DMS153 treated with DMSO at 0.1 percent for 48 hours (cell line): Measurements from ENCODE around the gene RNPEPL1.

Experiments used
- DNase-seq: peaks from one replicate; lab custom pipeline; 2025; ENCODE audit not compliant: unreplicated experiment; lab: John Stamatoyannopoulos, UW

The RNPEPL1 gene

DNA sequence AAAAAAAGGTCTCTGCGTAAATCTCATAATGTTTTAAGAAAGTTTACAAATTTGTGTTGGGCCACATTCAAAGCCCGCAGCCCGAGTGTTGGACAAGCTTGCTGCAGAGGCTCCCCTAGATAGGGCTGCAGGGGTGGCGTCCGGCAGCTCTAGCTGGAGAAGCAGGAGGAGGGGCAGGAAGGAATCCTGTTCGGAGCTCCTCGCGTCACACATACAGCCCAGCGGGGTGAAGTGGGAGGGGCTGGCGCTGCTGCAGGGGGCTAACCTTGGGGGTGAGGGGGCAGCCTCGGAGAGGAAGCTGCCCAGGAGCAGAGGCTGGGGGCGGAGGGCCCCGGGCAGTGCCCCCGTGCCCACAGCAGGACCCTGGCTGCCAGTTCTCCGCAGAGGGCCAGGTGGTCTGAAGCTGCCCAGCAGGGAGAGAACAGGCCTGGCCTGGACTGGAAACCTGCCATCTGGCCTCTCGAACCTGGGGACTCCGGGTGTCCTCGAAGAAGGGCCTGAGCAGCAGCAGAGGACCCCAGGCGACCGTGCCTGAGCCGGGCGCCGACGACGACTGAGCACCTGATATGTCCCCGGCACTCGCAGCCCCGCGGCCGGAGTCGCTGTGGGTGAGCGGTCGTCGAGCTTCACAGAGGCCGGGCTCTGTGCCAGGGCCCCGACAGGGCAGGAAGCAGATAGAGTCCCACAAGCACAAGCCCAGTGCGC lies 54.4 kb downstream of the RNPEPL1 start:
- no peak for DNase-seq

DNA sequence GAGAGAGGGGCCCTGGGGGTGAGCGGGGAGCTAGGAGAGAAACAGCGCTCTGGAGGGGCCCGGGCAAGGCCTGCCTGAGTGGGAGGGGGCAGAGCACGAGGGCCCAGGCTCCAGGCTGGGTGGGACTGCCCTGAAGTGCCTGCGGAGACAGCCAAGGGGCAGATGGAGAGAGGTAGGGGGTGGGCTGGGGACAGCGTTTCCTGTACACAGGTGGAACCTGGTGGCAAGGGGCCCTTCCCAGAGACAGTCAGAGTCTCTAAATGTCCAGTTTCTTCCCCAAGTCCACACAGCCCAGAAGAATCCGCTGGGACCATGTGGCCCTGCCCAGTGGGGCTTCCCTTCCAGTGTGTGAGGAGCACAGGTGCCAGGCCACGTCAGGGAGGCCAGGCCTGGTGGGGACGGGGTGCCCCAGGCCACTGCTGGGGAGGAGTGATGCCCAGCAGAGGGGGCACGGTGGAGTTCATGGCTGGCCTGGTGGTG lies 55.3 kb downstream of the RNPEPL1 start:
- DNase-seq = no peak

DNA sequence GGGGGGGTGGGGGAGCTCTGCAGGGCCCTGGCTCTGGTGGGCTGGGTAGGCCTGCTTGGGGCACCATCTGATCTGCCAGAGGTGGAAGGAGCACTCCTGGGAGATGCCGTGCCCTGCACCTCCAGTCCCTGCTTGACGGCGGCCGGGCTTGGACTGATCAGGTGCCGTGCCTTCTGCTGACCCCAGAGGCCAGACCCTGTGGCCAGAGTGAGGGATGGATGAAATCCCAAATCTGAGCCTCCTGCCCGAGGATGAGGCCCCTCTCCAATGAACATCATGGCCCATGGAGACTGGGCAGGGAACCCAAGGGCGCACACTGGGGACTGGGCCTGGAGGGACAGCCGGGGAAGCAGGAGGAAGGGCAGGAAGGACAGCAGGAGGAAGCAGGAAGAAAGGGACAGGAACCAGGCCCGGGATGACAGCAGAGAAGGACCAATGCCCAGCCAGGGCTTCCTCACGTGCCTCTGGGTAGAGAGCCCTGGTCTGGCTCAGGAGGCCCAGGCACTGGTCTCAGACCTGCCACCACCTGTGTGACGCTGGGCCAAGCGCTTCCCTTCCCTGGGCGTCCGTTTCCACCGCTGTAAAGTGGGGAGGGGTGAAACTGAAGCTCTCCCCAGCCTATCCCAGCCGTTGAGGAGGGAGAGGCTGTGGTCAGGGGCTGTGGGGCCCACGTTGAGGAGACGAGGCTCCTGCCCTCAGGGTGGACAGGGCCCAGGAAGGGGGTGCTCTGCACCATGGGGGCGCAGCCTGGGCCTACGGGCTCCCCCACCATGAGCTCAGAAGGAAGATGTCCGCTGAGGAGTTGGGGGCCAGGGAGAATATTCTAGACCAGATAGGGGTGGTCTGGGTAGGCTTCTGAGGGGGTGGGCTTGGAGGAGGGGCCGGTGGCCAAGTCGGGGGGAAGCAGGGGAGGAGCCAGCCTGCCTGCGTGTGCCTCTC lies 56.0 kb downstream of the RNPEPL1 start:
- no peak for DNase-seq

DNA sequence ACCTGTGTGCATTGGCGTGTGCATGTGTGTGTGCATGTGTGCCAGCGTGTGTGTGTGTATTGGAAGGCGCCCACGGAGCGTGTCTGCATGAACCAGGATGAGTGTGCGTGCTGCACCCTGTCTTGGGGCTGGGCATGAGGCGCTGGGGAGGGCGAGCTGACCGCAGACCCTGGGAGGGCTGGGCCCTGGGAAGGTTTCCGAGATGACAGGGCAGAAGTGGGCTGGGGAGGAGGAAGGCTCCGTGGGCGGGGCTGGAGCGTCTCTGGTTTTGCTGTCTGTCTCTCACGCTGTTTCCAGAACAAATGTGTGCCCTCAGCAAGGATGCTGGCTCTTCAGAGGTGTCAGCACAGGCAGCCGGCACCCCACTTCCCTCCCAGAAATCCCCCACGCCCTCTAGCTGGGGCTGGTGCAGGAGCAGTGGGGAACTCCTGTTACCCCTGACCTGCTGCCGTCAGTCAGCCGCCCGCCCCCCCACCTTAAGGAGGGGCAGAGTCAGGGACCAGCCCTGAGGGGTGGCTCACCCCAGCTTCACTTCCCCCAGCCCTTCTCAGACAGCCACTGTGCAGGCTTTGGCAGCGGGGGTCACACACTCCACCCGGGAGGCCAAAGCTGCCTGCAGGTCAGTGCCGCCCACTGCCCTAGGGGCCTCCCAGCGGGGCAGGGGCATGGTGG lies 56.8 kb downstream of the RNPEPL1 start, which contains the start of gene GPR35:
TSS of gene GPR35 (plus strand) at position 531 of the 672 bp plus-strand sequence. CDS start 4,473 bp downstream, outside the sequence.
- DNase-seq = no peak

DNA sequence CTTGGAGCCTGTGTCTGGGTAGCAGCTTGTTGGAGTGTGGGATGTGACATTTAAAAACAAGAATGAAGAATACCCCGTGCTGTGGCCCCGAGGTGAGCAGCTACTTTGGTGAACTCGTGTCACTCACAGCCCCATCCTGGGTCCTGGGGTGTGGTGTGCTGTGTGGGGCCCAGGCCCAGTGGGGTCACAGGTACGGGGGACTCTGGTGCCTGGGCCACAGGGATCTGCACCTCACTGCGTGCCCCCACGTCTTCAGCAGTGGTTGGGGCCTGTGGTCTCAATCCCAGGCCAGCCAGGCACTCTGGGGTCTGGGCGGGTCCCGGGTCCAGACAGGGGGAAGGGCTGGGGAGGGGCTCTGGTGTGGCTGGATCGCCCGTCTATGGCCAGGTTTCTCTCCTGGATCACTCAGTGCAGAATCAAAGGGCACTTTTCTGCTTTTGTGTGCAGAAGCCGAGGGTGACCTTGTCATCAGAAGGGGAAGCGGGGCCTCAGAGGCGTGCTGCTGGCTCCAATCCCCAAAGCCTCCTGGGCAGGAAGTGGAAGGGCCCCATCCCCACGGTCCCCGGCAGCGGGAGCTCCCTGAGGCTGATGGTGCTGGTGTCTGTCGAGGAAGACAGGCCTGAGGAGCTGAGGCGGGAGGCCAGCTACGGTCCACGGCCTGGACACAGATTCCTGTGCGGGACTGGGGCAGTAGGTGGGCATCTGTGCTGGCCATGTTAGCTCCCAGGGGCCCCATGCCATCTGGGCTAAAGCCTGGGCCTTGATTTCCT lies 58.4 kb downstream of the RNPEPL1 start:
- no peak for DNase-seq

DNA sequence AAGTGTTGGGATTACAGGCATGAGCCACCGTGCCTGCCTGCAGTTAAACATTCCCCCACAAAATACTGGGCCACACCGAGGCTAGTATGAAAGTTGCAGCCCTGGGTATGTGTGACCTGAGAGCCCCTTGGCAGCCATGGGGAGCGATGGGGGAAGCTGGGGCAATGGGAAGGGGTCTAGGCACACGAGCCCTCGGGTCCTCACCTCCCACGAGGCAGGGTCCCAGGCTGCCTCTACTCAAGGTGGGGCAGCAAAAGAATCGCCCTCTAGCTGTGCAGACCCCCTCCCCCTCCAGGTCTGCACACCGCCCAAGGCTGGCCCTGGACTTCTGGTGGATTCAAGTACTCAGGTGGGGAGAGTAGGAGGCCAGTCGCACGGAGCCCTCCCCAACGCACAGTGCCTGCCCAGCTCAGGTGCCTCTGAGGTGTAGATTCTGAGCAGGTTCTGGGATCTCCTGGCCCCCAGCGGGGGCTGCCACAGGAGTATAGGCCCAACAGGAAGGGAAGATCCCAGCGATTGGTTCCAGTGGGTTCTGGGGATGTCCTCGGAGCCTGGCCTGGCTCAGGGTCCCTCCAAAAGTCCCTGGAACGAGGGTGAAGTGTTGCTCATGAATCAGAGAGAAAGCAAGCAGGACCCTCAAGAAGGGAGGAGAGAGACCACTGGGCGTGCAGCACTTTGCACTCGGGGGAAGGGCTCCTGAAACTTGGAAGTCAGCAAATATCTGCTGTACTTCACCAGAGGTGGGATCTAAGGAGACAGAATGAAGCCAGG lies 59.6 kb downstream of the RNPEPL1 start:
- no peak for DNase-seq

DNA sequence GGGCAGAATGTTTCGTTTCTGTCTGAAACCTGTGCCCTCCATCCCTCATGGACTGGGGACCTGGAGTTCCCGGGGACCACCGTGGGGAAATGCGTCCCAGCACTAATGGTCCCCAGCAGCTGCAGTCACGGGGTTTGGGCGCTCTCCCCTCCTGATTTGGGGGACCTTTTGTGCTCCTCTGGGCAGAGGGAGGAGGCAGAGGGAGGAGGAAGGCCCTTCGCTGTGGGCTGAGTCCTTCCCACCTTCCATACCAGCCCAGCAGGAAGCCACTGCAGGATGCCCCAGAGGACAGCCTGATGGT lies 60.2 kb downstream of the RNPEPL1 start:
- DNase-seq = no peak

DNA sequence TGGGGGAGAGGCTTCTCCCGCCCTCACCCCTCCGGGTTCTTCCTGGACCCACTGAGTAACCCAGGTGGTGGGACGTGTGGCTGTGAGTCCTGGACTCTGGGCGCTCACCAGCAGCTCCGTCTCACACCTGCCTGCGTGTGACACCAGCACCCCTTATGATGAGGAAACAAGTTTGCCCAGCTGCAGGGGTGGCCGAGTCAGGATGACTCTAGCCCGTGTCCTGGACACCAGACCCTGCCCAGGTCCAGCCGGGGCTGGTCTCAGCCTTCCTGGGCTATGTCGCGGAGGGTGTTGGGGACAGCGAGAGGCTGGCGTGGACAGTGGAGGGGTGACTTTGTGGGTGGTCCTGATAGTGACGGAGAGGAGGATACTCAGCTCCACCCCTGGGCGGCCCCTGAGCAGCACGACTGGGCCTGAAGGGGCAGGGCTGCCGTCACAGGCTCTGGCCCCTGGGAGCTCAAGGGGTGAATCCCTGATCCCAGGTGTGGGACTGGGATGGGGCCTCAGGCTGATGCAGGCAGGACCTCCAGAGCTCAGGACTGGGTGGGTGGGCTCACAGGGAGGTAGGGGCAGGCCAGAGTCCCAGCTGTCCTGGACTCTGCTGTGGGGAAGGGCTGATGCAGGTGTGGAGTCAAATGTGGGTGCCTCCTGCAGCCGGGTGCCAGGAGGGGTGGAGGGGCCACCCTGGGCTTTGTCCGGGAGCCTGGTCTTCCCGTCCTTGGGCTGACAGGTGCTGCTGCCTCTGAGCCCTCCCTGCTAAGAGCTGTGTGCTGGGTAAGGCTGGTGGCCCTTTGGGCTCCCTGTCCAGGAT lies 60.7 kb downstream of the RNPEPL1 start:
- DNase-seq = no peak

DNA sequence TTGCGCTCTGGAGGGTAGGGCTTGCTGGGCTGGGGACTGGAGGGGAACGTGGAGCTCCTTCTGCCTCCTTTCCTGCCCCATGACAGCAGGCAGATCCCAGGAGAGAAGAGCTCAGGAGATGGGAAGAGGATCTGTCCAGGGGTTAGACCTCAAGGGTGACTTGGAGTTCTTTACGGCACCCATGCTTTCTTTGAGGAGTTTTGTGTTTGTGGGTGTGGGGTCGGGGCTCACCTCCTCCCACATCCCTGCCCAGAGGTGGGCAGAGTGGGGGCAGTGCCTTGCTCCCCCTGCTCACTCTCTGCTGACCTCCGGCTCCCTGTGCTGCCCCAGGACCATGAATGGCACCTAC lies 61.3 kb downstream of the RNPEPL1 start:
- DNase-seq = no peak

DNA sequence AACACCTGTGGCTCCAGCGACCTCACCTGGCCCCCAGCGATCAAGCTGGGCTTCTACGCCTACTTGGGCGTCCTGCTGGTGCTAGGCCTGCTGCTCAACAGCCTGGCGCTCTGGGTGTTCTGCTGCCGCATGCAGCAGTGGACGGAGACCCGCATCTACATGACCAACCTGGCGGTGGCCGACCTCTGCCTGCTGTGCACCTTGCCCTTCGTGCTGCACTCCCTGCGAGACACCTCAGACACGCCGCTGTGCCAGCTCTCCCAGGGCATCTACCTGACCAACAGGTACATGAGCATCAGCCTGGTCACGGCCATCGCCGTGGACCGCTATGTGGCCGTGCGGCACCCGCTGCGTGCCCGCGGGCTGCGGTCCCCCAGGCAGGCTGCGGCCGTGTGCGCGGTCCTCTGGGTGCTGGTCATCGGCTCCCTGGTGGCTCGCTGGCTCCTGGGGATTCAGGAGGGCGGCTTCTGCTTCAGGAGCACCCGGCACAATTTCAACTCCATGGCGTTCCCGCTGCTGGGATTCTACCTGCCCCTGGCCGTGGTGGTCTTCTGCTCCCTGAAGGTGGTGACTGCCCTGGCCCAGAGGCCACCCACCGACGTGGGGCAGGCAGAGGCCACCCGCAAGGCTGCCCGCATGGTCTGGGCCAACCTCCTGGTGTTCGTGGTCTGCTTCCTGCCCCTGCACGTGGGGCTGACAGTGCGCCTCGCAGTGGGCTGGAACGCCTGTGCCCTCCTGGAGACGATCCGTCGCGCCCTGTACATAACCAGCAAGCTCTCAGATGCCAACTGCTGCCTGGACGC lies 61.9 kb downstream of the RNPEPL1 start:
- DNase-seq = no peak
